ENCODE measurements around the gene NEAT1. TPM values are rescaled to one million over a fixed set of nuclear protein-coding genes. Genes with fewer than 3 reads are reported as not detected.

NEAT1 gene
- total RNA-seq, 2 experiments from 2014 or later, result 282 to 294 TPM

DNA sequence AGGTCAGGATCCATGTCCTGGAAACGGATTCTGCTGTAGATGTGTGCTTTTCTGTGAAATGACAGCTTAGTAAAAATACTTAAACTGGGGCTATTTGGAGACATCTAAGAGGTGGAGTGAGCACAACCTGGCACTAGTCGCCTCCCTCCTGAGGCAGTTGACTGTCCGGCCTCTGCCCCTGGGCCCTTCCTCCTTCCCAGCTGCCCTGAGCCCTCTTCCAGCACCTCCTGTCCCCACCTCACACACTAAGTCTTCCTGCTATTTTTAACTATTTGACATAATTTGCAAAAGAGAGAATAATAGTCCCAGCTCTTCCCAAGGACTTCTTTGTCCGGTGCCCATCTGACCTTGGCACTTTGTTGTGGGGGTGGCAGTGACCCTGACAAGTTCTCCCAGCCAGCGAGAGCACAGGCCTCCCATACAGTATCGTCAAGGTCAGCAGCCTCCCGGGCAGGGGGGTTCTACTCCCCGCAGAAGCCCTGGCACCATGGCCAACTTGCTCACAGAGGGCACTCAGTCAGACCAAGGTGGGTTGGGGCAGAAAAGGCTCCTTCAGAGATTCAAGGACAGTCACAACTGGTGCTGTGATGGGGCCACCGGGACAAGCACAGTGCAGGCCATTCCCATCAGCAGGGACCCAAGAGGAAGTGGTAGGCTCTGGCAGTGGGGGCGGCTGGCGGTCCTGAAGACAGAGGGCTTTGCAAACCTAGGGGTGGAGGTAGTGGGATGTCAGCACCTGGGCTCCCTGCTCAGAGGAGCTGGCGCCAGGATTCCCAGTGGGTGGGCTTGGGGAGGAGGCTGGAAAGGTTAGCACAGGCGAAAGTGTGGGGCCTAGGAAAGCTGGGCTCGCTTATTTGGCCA lies 5.5 kb upstream of the NEAT1 start:
- ChIA-PET POLR2A (interaction anchor here (0.9 to 17.5 kb wide), 9 partner anchors 8 to 155 kb away, joined by 3 to 2088 read pairs (median 5); partner anchors contain the start of genes MALAT1, POLA2 and SLC25A45), CTCF (interaction anchor here (0.6 to 20.0 kb wide), 22 partner anchors 10 to 403 kb away, joined by 3 to 423 read pairs (median 3); partner anchors contain the start of genes ARL2, FRMD8, MALAT1 and SCYL1)

DNA sequence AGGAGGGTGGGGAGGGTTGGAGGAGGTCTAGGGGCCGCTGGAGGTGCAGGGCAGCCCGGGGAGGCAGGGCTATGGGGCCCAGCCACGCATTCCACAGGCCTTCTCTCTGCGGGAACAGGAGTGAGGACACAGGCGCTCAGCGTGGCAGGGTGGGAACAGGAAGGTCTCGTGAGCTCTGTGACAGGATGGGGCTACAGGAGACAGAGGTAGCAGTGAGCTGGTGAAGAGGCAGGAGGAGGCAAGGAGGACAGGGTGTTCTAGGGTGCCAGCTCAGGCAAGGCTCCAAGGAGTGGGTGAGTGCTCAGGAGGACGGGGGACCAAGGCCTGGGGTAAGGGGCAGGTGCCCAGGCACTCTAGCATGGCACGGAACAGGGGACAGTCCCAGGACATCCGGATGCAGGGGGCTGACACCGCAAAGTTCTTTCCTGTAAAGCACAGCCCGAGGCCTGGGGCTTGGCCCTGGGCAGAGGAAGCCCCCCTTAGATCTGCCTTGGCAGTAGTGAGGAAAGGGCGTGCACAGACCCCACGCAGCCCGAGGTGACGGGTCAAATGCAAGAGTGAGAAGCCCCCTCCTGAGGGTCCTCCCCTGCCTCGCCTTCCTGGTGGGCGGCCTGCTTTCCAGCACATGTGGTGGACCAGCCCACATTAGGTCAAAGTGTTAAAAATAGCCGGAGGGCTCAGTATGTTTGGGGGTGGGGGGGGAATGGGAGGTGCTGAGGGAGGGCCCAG lies 4.7 kb upstream of the NEAT1 start:
- POLR2A ChIA-PET, result interaction anchor here (0.8 to 17.5 kb wide), 9 partner anchors 11 to 156 kb away, joined by 3 to 2088 read pairs (median 11); partner anchors contain the start of genes MALAT1, POLA2 and SLC25A45
- CTCF ChIA-PET, result interaction anchor here (0.6 to 20.0 kb wide), 8 partner anchors 15 to 122 kb away, joined by 3 to 423 read pairs (median 3); partner anchors contain the start of genes MALAT1, SCYL1 and SLC25A45

DNA sequence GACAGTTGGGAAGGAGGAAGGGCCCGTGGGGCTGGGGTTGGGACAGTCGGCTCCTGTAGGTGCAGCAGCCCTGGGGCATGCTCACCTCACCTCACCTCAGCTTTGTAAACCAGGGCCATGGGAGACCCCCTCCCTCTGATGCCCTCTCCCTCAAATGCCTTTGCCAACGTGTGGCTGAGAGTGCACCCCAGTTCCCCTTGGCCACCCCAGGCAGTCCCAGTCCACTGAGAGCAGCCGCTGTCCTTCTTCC lies 4.2 kb upstream of the NEAT1 start:
- POLR2A ChIA-PET, result interaction anchor here (0.8 to 17.5 kb wide), 7 partner anchors 11 to 86 kb away, joined by 4 to 2088 read pairs (median 12); partner anchors contain the start of gene MALAT1
- CTCF ChIA-PET, result interaction anchor here (0.8 to 20.0 kb wide), 3 partner anchors 37 to 88 kb away, joined by 3 to 423 read pairs (median 6); partner anchors contain the start of gene MALAT1

DNA sequence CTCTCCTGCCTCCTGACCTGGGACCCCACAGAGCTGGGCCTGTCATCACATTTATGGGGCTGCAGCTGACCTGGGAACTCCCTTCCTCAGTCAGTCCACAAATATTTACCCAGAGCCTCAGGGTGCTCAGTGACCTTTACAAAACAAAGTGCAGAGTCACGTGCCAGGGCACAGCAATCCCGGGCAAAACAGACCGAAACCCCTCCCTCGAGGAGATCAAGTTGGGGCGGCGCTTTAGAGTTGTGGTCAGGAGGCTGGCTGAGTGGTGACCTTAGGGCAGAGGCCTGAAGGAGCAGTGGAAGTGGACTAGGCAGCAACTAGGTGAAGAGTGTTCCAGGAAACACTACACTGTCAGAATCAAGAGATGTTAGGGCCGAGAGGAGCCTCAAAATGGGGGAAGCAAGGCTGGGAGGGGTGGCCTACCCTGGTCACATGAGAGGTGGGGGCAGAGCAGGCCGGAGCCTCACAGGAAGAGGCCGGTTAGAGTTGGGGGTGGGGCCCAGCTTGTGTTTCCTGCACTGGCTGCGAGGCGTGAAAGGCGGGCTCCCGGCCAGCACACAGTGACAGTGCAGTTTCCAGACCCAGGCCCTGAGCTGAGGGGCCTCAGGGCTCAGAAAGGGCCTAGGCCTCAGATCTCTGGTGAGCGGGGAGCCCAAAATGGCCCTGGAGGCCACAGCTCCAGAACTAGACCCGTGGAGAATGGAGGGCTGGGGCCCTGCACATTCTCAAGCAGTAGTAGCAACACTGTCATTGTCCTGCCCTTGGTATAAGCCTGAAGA lies 3.7 kb upstream of the NEAT1 start:
- POLR2A ChIA-PET, result interaction anchor here (0.6 to 17.5 kb wide), 7 partner anchors 10 to 85 kb away, joined by 4 to 2088 read pairs (median 12); partner anchors contain the start of genes FRMD8 and MALAT1
- CTCF ChIA-PET, result interaction anchor here (0.8 to 20.0 kb wide), 4 partner anchors 14 to 87 kb away, joined by 3 to 423 read pairs (median 5); partner anchors contain the start of gene MALAT1

DNA sequence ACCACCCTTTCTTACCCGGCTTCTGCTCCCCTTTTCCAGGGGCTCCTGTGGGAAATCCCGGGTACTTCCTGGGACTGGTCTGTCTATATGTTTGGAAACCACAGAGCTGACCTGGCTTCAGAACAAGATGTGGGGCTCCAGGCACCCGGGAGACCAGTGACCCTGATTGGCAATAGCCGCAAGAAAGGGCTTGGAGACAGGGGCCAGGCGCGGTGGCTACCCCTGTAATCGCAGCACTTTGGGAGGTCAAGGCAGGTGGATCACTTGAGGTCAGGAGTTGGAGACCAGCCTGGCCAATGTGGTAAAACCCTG lies 3.2 kb upstream of the NEAT1 start:
- ChIA-PET POLR2A (interaction anchor here (0.5 to 17.5 kb wide), 9 partner anchors 10 to 1200 kb away, joined by 4 to 2088 read pairs (median 6); partner anchors contain the start of genes FRMD8, LTBP3 and MALAT1), CTCF (interaction anchor here (0.7 to 20.0 kb wide), 4 partner anchors 13 to 87 kb away, joined by 3 to 423 read pairs (median 5); partner anchors contain the start of gene MALAT1)

DNA sequence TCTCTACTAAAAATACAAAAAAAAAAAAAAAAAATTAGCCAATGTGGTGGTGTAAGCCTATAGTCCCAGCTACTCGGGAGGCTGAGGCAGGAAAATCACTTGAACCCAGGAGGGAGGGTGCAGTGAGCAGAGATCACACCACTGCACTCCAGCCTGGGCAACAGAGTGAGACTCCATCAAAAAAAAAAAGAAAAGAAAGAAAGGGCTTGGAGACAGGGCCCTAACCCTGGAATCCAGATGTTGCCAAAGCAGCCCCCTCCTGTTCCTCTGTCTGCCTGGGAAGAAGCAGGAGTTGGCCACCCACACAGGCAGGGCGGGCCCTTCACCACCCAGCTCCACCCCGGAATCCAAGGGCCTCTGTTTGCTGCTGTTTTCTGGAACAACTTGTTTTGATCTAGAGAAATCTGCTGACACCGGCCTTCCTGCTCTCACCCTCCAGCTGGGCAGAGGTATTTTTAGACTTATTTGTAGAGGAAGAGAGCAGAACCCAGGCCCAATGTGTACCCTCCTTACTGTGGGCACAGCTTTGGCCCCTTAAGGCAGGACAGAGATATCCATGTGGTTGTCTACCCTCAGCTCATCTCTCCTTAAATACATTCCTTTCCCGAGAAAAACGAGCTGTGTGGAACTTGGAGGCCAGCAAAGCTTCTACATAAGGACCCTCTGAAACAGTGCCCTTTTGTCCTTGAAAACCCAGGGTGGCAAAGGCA lies 2.7 kb upstream of the NEAT1 start:
- CTCF ChIA-PET, result interaction anchor here (0.7 to 20.0 kb wide), 4 partner anchors 39 to 86 kb away, joined by 3 to 423 read pairs (median 6); partner anchors contain the start of gene MALAT1
- POLR2A ChIA-PET, result interaction anchor here (0.5 to 17.5 kb wide), 17 partner anchors 9 to 1200 kb away, joined by 3 to 2088 read pairs (median 4); partner anchors contain the start of genes FRMD8, LTBP3, MALAT1 and PCNX3

DNA sequence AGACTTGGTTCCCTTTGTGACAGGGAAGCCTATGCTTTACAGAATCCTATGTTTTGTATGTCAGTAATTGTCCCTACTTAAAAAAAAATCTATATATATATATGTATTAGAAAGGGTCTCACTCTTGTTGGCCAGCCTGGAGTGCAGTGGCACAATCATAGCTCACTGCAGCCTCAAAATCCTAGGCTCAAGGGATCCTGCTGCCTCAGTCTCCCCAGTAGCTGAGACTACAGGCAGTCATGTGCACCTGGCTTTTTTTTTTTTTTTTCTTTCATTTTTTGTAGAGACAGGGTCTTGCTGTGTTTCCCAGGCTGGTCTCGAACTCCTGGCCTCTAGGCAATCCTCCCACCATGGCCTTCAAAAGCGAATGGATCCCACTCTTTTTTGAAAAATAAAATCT lies 2.1 kb upstream of the NEAT1 start:
- CTCF ChIA-PET, result interaction anchor here (1.0 to 20.0 kb wide), 2 partner anchors 55 to 86 kb away, joined by 5 to 423 read pairs; partner anchors contain the start of gene MALAT1
- POLR2A ChIA-PET, result interaction anchor here (0.6 to 17.5 kb wide), 15 partner anchors 8 to 452 kb away, joined by 3 to 2088 read pairs (median 4); partner anchors contain the start of genes CDC42EP2, LTBP3, MALAT1 and PCNX3

DNA sequence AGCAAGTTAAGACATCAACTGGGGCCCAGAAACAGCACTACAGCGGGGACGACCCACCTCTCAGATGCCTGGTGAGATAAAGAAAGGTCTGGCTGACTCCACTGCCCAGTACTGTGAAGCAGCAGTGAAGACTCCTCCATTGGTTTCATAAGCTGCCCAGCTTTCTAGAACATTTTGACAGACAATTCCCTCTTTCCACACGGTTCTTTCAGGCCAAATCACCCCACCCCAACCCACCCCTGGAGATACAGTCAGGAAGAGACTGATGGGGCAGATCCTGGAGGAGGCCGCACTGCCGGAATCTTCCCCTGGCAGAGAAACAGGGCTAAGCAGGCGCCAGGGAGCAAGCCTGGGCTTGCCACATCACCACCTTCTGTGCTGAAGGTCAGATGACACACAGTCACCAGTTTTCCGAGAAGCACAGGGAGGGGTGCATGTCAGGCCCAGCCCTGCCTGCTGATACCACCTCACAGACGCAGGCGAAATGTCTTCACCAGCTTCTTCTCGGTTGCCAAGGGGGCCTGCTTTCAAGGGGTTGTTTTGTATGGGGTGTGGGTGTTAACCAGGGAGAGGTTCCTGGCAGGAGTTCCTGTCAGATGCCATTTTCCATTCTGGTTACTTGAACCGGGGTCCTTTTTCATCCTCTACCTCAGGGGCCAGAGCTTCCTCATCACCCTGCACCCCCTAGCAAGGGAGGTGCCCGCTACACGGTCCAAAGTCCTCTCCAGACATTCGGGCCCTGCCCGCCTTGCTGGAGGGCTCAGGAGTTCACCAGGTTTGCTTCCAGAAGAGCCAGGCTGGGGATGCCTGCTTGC lies 1.4 kb upstream of the NEAT1 start:
- ChIA-PET CTCF (interaction anchor here (1.0 to 20.0 kb wide), 4 partner anchors 9 to 85 kb away, joined by 3 to 423 read pairs (median 4); partner anchors contain the start of genes MALAT1 and SLC25A45), POLR2A (interaction anchor here (0.6 to 17.5 kb wide), 16 partner anchors 8 to 286 kb away, joined by 3 to 2088 read pairs (median 4); partner anchors contain the start of genes CDC42EP2, LTBP3, MALAT1 and PCNX3)

DNA sequence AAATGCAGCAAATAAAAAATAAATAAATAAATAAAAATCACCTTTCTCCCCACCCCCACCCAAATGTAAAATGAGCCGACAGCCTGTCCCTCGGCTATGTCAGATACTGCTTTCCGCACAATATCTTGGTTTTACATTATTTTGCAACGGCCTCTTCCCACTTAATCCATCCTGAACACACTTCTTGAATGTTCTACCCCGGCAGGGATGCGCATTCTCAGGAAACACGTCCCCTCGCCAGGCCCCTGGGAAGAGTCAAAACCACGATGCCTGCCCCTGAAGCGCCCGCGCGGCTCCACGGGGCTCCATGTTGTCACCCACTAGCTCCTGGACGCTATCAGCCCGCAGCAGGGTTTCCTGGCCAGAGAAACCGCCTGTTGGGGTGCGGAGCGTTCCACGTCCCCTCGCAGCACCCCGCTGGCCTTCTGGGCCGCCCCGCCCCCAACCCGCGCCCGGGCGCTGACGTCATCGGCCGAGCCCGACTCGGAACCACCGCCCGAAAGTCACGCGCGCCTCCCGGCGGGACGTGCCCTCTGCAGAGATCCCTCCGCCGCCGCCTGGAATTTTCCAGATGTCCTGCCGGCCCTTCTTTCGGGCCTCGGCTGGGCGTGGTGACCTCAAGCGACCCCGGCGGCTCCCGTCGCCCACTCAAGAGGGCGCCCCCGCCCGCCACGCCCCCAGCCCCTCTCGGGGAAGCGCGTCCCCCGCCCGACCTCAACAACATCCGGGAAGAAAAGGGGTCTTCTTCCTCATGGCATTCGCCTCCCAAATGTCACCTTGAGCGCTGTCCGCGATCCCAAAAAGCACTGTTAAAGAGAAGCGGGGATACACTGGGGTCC lies 585 bp upstream of the NEAT1 start:
- CTCF ChIA-PET, result interaction anchor here (1.0 to 20.0 kb wide), 3 partner anchors 8 to 84 kb away, joined by 3 to 423 read pairs (median 3); partner anchors contain the start of genes MALAT1 and SLC25A45
- POLR2A ChIA-PET, result interaction anchor here (0.6 to 17.5 kb wide), 24 partner anchors 7 to 672 kb away, joined by 3 to 2088 read pairs (median 4); partner anchors contain the start of genes MALAT1, PCNX3, SLC25A45 and ZNRD2

DNA sequence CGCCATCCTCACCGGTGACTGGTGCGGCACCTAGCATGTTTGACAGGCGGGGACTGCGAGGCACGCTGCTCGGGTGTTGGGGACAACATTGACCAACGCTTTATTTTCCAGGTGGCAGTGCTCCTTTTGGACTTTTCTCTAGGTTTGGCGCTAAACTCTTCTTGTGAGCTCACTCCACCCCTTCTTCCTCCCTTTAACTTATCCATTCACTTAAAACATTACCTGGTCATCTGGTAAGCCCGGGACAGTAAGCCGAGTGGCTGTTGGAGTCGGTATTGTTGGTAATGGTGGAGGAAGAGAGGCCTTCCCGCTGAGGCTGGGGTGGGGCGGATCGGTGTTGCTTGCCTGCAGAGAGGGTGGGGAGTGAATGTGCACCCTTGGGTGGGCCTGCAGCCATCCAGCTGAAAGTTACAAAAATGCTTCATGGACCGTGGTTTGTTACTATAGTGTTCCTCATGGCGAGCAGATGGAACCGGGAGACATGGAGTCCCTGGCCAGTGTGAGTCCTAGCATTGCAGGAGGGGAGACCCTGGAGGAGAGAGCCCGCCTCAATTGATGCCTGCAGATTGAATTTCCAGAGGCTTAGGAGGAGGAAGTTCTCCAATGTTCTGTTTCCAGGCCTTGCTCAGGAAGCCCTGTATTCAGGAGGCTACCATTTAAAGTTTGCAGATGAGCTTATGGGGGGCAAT lies 1.1 kb downstream of the NEAT1 start:
- POLR2A ChIA-PET, result interaction anchor here (1.0 to 17.5 kb wide), 9 partner anchors 14 to 162 kb away, joined by 3 to 2088 read pairs (median 23); partner anchors contain the start of genes FRMD8, MALAT1, POLA2 and SLC25A45
- CTCF ChIA-PET, result interaction anchor here (0.6 to 20.0 kb wide), 2 partner anchors 83 to 89 kb away, joined by 3 to 423 read pairs; partner anchors contain the start of gene MALAT1

DNA sequence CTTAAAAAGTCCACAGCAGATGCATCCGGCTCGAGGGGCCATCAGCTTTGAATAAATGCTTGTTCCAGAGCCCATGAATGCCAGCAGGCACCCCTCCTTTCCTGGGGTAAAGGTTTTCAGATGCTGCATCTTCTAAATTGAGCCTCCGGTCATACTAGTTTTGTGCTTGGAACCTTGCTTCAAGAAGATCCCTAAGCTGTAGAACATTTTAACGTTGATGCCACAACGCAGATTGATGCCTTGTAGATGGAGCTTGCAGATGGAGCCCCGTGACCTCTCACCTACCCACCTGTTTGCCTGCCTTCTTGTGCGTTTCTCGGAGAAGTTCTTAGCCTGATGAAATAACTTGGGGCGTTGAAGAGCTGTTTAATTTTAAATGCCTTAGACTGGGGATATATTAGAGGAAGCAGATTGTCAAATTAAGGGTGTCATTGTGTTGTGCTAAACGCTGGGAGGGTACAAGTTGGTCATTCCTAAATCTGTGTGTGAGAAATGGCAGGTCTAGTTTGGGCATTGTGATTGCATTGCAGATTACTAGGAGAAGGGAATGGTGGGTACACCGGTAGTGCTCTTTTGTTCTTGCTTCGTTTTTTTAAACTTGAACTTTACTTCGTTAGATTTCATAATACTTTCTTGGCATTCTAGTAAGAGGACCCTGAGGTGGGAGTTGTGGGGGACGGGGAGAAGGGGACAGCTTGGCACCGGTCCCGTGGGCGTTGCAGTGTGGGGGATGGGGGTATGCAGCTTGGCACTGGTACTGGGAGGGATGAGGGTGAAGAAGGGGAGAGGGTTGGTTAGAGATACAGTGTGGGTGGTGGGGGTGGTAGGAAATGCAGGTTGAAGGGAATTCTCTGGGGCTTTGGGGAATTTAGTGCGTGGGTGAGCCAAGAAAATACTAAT lies 1.9 kb downstream of the NEAT1 start:
- CTCF ChIA-PET, result interaction anchor here (0.6 to 20.0 kb wide), 3 partner anchors 69 to 475 kb away, joined by 3 to 423 read pairs (median 3); partner anchors contain the start of gene MALAT1
- POLR2A ChIA-PET, result interaction anchor here (0.6 to 17.5 kb wide), 10 partner anchors 8 to 163 kb away, joined by 3 to 2088 read pairs (median 16); partner anchors contain the start of genes FRMD8, MALAT1, POLA2 and SLC25A45

DNA sequence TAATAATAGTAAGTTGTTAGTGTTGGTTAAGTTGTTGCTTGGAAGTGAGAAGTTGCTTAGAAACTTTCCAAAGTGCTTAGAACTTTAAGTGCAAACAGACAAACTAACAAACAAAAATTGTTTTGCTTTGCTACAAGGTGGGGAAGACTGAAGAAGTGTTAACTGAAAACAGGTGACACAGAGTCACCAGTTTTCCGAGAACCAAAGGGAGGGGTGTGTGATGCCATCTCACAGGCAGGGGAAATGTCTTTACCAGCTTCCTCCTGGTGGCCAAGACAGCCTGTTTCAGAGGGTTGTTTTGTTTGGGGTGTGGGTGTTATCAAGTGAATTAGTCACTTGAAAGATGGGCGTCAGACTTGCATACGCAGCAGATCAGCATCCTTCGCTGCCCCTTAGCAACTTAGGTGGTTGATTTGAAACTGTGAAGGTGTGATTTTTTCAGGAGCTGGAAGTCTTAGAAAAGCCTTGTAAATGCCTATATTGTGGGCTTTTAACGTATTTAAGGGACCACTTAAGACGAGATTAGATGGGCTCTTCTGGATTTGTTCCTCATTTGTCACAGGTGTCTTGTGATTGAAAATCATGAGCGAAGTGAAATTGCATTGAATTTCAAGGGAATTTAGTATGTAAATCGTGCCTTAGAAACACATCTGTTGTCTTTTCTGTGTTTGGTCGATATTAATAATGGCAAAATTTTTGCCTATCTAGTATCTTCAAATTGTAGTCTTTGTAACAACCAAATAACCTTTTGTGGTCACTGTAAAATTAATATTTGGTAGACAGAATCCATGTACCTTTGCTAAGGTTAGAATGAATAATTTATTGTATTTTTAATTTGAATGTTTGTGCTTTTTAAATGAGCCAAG lies 2.7 kb downstream of the NEAT1 start:
- ChIA-PET CTCF (interaction anchor here (0.6 to 20.0 kb wide), 5 partner anchors 9 to 474 kb away, joined by 3 to 423 read pairs (median 4); partner anchors contain the start of gene MALAT1), POLR2A (interaction anchor here (0.6 to 17.5 kb wide), 8 partner anchors 9 to 116 kb away, joined by 3 to 2088 read pairs (median 31); partner anchors contain the start of genes FRMD8, MALAT1 and SLC25A45)

All from activated CD8-positive, alpha-beta memory T cell treated with anti-CD3 and anti-CD28 coated beads for 36 hours (primary cell).